ENCODE results near the gene PHLDA1.

The PHLDA1 gene

DNA sequence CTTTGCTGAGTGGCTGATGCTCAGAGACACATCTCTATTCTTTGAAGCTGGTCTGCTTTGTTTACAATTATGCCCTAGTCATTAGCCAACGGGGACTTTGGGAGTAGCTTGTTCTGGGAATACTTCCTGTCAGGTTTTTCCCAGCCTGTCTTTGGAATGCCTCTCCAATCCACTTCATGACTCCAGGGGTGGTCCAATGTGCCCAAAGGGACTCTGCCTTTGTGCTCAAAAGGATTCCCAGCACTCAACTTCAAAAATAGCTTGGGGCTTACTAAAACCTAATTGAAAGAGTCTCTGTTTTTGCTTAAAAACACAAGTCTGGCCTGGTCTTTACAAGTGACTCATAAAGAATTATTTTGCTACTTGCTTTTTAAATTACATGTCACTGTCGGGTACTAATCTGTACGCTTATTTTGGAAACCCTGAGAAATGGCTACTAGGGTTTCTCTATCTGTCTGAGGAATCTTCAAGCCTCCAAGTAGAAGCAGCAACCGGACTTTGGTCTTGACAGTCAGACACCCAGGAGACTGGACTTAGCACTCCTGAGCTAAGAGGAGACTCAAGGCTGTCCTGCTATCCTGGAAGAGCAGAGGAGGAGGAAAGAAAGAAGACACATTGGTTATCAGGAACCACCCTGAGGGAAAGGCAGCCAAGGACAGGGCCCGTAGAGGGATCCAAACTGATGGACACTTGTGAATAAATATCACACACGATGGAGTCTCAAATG lies 20.7 kb downstream of the PHLDA1 start:
- DNase-seq (ENCODE audit: low read depth): no peak
- TF ChIP-seq, protein P1, sequence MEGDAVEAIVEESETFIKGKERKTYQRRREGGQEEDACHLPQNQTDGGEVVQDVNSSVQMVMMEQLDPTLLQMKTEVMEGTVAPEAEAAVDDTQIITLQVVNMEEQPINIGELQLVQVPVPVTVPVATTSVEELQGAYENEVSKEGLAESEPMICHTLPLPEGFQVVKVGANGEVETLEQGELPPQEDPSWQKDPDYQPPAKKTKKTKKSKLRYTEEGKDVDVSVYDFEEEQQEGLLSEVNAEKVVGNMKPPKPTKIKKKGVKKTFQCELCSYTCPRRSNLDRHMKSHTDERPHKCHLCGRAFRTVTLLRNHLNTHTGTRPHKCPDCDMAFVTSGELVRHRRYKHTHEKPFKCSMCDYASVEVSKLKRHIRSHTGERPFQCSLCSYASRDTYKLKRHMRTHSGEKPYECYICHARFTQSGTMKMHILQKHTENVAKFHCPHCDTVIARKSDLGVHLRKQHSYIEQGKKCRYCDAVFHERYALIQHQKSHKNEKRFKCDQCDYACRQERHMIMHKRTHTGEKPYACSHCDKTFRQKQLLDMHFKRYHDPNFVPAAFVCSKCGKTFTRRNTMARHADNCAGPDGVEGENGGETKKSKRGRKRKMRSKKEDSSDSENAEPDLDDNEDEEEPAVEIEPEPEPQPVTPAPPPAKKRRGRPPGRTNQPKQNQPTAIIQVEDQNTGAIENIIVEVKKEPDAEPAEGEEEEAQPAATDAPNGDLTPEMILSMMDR (IDR thresholded peaks at IDR 0.05; ENCODE audit: low read depth, low read length): no peak
- TF ChIP-seq, protein P2, sequence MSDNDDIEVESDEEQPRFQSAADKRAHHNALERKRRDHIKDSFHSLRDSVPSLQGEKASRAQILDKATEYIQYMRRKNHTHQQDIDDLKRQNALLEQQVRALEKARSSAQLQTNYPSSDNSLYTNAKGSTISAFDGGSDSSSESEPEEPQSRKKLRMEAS (IDR thresholded peaks at IDR 0.05; ENCODE audit: low read depth, low read length): no peak
- TF ChIP-seq MYC (IDR thresholded peaks at IDR 0.05; ENCODE audit: low read depth, low read length): no peak
- TF ChIP-seq POLR2A (IDR thresholded peaks at IDR 0.05; ENCODE audit: extremely low read depth, insufficient read length): no peak

DNA sequence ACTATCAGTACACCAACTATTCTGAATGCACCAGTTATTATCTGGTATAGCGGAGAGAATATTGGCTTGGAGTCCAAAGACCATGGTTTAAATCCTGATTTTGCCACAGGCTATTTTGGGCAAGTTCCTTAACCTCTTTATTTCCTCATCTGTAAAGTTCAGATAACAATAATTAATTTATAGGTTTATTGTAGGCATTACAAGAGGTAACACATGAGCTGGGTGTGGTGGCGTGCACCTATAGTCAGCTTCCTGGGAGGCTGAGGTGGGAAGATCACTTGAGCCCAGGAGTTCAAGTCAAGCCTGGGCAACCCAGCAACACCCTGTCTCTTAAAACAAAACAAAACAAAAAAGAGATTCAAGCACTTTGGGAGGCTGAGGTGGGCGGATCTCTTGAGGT lies 23.1 kb downstream of the PHLDA1 start:
- no peak overlapping the region for H3K4me3 ChIP-seq (ENCODE audit: low read depth, low read length)
- TF ChIP-seq MYC (IDR thresholded peaks at IDR 0.05; ENCODE audit: low read depth, low read length) (no peak), POLR2A (IDR thresholded peaks at IDR 0.05; ENCODE audit: extremely low read depth, insufficient read length) (no peak)
- TF ChIP-seq, protein P2 (IDR thresholded peaks at IDR 0.05; ENCODE audit: low read depth, low read length): no peak
- TF ChIP-seq, protein P1 (IDR thresholded peaks at IDR 0.05; ENCODE audit: low read depth, low read length): no peak
- no peak for DNase-seq (ENCODE audit: low read depth)

More for the DNA sequence above, 20.7 kb downstream of the PHLDA1 start:
- H3K4me3 ChIP-seq (ENCODE audit: low read depth, low read length): no peak overlapping the region

DNA sequence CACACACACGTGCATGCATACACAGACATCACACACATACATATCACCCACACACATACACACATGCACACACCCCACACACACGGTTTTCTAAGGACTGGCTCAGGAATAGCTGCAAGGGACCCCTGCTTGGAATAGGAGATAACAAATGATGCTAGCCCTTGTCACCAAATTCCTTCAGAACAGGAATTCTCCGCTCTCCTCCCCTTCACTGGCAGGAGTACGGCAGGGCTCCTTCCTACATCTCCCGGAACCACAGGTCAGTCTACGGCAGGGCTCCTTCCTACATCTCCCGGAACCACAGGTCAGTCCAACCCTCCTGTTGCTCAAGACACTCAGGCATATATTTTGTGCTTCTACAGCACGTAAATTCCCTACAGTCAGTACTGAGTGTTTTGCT lies 23.9 kb downstream of the PHLDA1 start:
- TF ChIP-seq MYC (IDR thresholded peaks at IDR 0.05; ENCODE audit: low read depth, low read length) (no peak), POLR2A (IDR thresholded peaks at IDR 0.05; ENCODE audit: extremely low read depth, insufficient read length) (no peak)
- TF ChIP-seq, protein P1 (IDR thresholded peaks at IDR 0.05; ENCODE audit: low read depth, low read length): no peak
- TF ChIP-seq, protein P2 (IDR thresholded peaks at IDR 0.05; ENCODE audit: low read depth, low read length): no peak
- DNase-seq (ENCODE audit: low read depth): no peak
- H3K4me3 ChIP-seq (ENCODE audit: low read depth, low read length): no peak overlapping the region

DNA sequence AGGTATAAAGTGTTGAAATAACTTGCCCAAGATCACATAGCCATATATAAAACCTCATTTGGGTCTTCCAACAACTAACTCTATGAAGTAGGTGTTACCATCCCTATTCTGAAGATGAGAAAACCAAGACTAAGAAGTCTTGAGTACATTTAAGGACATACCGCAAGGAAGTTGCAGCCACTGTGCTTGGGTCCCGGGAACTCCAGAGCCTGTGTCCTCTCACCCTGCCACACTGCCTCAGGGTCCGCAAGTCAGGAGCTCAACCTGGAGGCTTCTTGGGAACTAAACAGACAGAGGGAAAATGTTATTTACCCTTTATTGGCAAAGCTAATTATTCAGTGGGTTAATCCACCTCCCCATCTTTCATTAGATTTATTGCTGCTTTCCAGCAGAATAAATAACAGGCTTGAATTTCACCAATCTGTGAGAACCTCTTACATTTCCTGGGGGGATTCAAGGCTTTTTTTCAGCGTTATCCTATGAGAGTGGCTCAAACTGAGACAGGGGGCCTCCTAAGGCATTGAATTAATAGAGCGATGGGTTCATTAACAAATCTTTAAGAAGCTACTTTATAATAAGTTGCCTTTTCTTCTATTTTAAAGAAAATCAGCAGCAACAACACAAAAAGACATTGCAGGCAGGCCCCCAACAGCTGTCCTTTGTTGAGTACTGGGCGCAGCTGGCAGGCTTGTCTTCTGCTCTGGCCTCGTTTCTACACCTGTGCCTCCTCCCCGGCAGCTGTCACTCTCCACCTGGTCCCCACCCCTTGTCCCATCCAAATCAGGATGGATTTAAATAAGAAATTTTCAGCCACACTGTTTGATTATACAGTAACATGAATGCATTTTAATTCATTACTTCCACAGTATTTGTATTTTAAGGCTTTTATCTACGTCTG lies 25.3 kb downstream of the PHLDA1 start:
- no peak overlapping the region for H3K4me3 ChIP-seq (ENCODE audit: low read depth, low read length)
- TF ChIP-seq, protein P2 (IDR thresholded peaks at IDR 0.05; ENCODE audit: low read depth, low read length): no peak
- no peak for TF ChIP-seq POLR2A (IDR thresholded peaks at IDR 0.05; ENCODE audit: extremely low read depth, insufficient read length)
- TF ChIP-seq, protein P1 (IDR thresholded peaks at IDR 0.05; ENCODE audit: low read depth, low read length): no peak
- no peak for TF ChIP-seq MYC (IDR thresholded peaks at IDR 0.05; ENCODE audit: low read depth, low read length)
- no peak for DNase-seq (ENCODE audit: low read depth)

DNA sequence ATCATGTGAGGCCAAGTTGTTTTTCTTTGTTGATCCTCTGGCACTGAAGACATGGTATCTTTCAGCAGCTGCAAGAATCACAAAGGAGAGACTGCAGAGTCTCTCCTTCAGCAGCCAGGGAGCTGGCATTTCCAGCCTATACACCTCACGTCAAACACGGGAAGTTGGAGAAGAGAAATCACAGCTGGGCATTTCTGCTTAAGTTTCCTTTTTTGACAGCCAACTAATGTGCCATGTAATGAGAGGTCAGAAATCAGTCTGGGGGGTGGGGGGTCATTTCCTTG lies 28.3 kb downstream of the PHLDA1 start:
- H3K4me3 ChIP-seq (ENCODE audit: low read depth, low read length): no peak overlapping the region
- no peak for DNase-seq (ENCODE audit: low read depth)
- TF ChIP-seq, protein P1 (IDR thresholded peaks at IDR 0.05; ENCODE audit: low read depth, low read length): no peak
- TF ChIP-seq, protein P2 (IDR thresholded peaks at IDR 0.05; ENCODE audit: low read depth, low read length): no peak

Measured in NB4 (cell line).